HG02840 (cell line): ENCODE data around the gene NRP2.

ENCODE experiments used
- ATAC-seq: cut with Tn5 transposase; IDR thresholded peaks from one replicate; pipeline ENCODE4 v1.9.1; 2021; ENCODE audit warnings: mild to moderate bottlenecking, moderate library complexity, moderate number of reproducible peaks; ENCODE audit not compliant: unreplicated experiment, low FRiP score

Gene NRP2

DNA sequence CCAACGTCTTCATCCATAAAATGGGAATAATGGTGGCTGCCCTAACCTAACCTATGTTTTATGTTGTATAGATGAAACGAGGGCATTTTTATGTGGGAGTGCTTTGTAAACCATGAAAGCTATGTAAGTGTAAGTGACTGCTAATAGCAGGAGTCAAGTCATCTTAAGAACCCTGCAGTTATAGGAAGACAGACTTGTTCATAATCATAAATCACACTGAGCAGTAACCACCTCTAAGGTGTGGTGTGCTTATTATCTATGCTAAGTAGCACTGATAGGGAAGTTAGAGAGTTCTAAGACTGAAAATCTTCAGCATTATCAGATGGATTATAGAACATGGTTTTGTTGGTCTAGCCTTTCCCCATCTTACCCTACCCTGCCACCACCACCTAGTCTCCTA is 24.2 kb upstream of the NRP2 start:
- ATAC-seq, result no peak

DNA sequence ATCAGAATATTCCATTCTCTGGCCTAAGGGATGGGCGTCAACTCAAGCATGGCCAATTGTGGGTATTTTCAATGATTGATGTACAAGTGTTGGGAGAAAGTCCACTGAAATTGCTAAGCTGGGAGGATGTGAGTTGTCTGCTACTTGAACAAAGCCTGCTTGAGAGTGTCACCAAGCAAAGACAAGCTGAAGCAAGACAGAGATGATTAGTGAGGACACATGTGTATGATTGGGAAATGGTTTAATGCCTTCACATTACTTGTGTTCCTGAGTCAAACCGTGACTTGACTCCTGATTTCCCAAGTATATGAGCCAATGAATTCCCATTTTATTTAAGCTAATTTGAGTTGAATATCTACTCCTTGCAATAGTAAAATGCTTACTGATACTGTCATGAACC is 23.7 kb upstream of the NRP2 start:
- no peak for ATAC-seq

DNA sequence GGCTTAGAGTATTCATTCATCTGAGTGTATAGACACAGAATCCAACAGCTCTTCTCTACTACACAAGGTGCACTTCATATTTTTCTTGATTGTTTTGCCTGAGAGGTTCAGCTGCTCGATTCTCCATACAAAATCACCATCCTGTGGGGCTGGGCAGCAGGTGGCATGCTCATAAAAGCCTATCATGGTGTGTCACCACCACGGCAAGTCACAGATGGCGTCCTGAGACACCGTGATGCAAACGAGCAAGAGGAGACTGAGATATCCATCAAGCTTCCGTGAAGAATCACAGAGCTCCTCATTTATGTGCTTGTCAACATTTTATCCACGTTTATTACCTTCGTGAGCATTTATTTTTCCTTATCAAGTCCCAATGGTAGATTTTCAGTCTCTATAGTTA is 22.4 kb upstream of the NRP2 start:
- no peak for ATAC-seq

DNA sequence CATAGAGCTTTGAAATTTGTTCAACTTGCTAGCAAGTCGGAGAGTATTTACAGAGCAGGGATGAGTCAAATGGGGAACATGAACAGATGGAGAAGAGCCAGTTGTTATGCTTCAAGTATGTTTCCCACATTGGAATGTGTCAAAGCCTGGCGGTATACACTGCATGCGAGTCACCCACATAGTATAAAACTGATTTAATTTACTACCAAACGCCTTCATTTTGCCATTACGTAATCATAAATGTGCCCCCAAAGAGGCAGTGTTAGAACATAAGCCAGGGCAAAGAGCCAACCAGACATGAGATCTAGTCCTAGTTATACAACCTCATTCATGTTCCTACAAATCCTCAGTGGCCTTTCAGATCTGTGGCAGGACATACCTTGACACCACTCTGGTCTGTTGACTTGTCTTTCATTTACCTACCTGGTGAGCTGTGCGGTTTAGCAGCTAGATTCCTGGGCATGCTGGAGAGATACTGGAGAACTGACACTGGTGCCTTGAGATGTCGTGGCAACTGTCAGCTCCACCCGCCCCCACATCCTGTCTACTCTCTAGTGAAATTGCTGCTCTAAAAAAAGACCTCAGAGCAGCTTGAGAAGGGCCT is 21.7 kb upstream of the NRP2 start:
- ATAC-seq, result no peak

DNA sequence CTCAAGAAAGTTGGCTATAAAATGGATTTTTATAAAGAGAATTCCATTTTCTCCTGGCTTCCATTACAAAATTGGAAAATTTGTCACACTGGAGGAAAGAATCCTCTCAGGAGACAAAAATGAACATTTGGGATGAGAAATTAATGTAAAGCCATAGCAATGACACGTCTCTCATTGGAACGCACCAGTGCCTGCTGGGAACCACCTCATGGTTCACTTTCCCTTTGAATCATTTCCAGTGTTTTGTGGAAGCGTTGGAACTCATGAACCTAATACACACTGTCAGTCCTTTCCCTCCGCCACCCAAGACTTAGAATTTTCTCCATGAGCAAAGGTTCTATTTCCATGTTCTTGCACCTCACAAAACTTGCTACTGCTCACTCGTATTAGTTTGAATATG is 21.0 kb upstream of the NRP2 start:
- ATAC-seq, result no peak

DNA sequence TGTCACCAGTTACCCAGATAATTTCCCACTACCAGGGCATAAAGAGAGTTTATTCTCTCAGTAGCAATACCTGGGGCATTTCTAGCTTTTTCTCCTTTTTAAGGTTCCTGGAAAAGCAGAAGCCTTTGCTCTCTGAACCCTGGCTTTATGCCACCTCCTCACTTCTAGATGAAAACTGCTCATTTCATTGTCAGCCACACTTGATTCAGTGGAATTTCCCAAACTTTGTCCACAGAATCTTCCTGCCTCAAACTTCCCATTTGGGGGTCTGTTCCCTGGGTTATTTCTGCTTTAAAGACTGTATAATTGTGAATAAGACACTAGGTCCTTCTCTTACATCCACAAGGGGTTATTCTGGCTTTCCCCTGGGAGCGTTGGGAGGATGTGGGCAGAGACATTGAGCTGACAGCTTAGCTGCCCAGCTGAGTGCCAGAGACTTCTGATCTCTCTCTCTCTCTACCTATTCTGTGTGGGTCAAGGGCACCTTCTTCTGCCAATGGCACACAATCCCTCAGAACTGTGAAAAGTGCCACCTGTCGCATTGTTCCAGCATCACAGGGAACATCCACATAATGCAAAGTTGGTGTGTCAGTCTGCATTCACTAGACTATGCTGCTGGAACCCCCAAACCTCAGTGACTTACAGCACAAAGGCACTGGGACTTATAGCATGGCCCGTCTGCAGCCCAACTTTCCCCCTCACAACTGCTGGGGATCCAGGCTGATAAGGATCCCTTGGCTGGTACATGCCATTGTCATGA is 19.9 kb upstream of the NRP2 start:
- no peak for ATAC-seq

DNA sequence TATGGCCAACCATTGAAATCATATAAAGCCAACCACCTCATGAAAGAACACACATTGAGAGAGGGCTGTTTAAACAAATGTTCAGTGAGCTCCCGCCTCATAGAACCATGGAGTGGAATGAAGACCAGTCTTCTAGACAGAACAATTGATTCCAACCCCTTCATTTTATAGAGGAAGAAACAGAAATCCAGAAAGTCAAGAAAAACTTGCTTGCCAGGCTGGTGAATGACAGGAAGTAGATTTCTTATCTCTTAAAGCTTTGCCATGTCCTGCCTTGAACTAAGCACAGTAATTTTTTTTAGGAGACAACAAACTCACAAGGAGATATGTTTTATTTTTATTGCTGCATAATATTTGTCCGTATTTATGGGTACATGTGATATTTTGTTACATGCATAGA is 16.5 kb upstream of the NRP2 start:
- no peak for ATAC-seq

DNA sequence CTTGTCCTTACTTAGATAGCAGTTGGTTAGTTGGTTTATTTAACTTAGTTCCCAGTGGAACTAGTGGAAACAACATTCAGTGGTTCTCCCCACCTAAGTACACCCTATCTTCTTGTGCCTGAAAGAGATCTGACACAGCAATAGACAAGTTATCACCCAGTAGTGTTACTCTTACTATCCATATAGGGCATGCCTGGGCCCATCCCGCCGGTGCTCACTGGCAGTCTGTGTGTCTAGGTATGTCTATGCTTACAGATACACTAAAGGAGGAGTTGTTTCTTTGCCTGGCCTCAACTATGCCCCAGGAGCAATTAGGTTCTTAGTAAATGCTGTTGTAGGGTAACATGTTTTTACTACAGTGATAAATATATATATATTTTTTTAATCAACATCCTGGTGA is 12.0 kb upstream of the NRP2 start:
- ATAC-seq, result no peak

DNA sequence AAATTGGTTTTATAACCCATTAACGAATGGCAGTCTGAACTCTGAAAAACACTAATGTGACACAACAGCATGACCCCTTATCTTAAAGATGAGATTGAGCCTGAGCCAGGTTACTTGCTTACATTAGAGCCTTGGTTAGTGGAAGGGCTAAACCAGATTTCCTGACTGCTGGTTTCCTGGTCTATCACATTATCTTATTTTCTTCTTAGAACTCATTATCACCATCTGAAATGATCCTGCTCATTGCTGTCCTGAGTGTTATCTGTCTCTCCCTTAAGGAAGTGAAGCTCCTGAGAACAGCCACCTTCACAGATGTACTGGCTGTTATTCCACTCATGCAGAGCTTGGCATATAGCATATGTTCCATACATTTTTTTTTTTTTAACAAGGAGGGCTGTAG is 9.0 kb upstream of the NRP2 start:
- no peak for ATAC-seq

DNA sequence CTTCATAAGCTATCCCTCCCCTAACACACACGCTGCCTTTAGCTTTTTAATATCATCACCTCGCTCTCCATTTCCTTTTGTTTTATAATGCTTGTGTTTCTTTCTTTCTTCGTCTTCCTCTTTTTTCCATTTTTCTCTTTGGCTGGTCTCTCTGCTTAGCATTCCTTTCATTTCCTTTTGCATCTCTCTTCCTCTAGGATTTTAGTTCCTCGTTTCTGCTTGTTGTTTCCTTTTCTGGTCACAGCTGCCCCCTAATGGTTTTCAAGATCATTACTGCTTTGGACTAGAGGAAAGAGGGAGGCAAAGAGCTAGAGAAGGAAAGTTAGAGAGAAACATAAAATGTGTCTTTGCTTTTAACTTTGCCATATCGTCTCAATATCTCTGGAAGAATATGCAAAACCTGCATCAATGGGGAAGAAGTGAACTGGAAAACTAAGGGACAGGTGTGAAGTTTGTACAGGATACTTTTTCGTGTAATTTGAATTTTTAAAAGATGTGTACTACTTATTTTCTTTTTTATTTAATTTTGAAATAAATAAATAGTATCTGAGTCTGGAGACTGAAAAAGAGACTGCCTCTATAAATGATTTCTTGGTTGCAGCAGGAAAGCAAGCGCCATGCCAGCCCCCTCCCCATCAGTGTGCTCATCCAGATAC is 6.3 kb upstream of the NRP2 start:
- ATAC-seq, result no peak

DNA sequence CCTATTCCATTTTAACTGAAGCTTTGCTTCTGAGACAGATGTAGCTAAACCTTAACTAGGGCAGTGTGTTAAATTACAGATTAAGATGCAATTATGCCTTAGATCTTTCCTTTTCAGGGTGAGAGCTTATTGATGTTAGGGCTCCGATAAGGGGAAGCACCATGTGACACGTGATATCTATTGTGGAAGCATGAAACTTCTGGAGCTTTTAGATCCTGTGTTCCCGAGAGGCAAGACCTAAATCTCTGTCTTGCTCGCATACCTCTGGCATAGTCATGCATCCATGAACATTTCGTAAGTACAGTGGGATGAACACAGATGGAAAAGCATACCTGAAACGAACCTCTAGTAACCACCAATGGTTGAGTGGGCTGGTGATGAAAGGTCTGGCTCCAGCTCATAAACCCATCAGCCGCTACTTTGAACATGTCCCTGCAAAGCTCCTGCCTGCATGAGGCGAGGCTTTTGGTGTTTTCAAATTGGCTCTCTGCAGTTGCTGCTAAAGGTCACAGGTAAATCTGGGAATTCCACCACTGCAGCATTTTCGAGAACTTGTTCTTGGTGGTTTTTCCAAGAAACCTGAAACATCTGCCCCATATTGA is 3.7 kb upstream of the NRP2 start:
- no peak for ATAC-seq

DNA sequence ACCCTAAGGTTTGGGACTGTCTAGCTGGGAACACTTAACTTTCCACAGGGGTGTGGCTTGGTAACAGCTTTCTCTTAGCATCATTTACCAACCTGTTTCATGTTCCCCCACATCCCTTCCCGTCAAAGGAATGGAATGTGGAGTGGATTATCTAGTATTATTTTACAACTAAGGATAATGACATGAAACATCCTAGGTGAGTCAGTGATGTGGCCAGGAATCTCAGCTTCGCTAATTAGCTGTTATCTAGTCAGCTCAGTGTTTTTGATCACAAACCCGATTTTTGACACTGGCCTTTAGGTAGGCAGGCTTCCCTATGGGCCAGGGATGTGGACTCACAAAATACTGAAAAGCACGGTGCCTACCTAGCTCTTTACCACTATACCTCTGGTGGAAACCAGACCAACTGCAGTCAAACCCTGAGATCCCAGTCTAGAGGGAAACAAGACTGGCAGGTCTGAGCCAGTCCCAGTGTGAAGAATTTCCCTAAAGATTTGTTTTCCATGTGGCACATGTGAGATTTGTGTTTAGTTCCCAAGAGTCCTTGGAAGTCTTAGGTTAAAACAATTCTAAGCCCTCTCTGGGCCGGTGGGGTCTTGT is 2.8 kb upstream of the NRP2 start:
- ATAC-seq, result no peak

DNA sequence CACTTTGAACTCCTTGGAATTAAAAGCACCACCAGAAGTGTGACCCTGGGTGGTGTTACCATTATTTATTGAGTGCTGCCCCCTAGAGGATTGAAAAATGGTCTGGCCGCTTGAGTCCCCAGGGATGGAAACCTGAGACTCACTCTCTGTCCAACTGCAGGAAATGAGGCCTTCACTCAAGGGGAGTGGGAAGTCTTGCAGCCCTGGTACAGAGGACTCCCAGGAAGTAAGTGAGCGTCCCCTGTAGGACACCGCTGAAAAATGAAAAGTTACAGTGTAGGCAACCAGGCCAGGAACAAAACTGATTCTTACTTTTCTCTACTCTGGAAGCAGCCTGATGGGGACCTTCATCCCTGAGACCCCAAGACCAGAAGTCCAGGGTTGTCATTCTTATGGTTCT is 2.2 kb upstream of the NRP2 start:
- no peak for ATAC-seq

DNA sequence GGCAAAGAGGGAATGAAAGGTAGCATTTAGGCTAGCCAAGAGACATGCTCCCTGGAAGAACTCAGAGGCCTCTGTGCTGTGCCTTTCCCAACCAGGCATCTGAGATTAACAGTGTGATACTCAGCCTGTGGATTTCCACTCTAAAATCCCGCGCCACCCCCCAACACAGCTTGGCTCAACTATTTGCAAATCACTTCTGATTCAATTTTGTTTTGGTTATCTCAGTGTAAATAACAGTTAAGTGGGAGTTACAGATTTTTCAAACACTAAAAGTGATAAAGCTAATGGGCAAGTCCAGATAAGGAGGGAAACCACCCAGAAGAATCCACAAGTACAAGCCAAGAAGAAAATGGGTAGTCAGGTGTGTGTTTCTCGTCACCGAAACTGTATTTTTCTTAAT is 1.4 kb upstream of the NRP2 start:
- no peak for ATAC-seq

DNA sequence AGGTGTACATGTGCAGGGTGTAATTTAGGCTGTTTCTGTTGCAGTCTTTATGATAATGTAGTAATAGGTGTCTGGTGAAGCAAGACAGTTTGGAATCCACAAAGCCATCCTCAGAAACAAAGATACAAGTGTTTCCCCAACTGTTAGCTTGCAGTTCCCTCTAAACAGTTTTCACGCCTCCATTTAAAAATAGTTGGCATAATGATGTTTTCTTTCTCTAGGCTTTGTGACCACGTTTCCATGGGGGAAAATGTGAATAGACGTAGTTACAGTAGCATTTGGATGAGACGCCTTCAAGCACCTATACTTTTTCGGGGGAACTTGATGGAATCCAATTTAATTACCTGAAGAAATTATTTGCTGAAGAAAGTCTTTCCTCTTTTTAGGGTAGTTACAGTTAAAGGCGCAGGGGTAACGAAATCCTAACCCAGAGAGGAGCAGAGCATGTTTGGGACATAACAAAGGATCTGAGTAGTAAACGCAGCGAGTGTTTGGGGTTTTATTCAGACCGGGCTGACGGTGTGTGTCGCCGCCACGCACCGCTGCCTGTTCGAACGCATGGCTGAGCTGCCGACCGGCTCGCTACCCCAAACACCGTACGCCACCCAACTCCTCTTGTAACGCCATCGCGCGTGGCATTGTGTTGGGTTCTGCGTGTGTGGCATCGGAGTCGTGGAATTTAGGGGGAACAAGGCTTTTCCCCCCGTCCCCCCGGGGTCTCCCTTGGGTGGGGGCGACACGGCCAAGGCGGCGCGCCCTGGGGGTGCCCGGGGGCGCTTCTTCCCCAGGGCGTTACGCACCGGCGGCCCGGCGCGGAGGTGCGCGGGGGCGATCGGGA is 681 bp upstream of the NRP2 start:
- ATAC-seq, result no peak

DNA sequence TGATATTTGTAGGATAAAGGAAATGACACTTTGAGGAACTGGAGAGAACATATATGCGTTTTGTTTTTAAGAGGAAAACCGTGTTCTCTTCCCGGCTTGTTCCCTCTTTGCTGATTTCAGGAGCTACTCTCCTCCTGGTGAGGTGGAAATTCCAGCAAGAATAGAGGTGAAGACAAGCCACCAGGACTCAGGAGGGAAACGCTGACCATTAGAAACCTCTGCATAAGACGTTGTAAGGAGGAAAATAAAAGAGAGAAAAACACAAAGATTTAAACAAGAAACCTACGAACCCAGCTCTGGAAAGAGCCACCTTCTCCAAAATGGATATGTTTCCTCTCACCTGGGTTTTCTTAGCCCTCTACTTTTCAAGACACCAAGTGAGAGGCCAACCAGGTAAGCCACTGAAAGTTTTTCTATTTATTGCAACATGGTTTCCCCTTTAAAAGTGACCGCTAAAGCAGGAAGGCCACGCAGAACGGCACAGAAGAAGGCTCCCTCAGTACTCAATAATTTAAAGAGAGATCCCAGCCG is 735 bp downstream of the NRP2 start:
- no peak for ATAC-seq

DNA sequence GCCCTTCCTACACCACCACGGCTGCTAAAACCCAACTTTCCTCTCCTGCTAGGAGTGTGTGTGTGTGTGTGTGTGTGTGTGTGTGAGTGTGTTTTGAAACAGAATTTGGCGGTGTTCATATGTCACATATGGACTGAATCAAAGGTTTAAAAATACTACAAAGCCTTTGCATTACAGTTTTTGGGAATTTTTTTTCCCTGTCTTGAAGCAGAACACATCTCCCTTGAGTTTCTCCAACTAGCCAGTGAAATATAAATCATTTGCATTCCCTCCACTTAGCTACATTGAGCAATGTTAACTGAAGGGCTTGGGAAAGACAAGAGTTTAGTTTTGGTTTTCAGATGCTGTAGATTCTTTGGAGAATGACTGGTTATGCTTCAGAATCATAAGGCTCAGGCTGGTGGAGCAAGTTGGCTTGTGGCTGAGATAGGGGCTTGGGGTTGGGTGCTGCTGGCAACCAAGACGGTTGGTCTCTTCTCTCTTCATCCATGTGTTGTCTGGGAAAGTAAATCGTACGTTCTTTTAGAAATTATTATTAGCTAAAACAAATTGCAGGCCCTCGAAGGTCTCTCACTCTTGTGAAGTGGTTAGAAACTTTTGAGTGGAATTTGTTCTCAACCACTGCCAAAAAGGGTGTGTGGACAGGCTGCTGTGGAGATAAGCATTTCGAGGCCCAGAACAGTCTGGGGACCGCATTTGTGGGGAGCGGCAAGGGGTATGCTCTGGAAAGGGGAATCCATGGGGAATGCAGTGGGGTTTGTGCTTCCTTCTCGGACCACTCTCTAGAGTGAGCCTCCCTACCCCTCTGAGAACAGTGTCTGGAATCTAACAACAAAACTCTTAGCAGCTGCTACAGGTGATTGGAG is 1.4 kb downstream of the NRP2 start:
- no peak for ATAC-seq

DNA sequence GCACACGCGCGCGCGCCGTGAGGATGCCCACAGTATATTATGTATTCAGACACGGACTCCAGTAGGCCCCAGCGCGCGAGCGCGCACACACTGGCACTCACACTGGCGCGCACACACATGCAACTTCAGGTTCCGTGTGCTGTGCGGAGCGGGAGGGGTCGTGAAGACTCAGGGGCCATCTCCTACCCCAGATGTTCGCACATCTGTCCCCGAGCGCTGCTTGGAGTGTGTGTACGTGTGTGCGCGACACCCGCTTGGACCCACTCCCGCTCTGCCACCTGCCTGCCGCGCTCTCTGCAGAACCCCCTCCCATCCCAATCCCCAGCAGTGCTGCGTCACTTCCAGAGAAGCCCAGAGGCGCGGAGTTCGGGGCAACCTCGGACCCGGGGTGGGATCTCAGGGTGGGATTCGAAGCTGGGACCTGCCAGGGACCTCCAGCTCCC is 2.6 kb downstream of the NRP2 start:
- no peak for ATAC-seq
